Measurements from ENCODE around the gene IQCE.

- TF ChIP-seq CTCF (IDR thresholded peaks at IDR 0.05): no peak
- TF ChIP-seq EZH2 (IDR thresholded peaks at IDR 0.05; ENCODE audit: borderline replicate concordance, insufficient read depth, low read depth, low read length, poor library complexity, severe bottlenecking): no peak
Measured at GRCh38 chr7:2566890-2567678, 8.3 kb downstream of the IQCE start.
